HepG2 (cell line): Measurements from ENCODE around the gene BIRC7. TPM values are rescaled to one million over a fixed set of nuclear protein-coding genes. Genes with fewer than 3 reads are reported as not detected.

Experiments
- FOXA3 ChIP-seq: IDR thresholded peaks from 2 replicates; pipeline ENCODE4 v1.6.1; 2016; ENCODE audit warnings: missing genetic modification reagents, missing compliant biosample characterization
- FOXO1 ChIP-seq: sonication (generic); formaldehyde crosslinking; IDR thresholded peaks from 2 replicates; pipeline ENCODE4 v1.4.0; 2020; ENCODE audit warnings: missing genetic modification reagents
- FOXP4 ChIP-seq: sonication (generic); formaldehyde crosslinking; IDR thresholded peaks from 2 replicates; pipeline ENCODE4 v1.4.0; 2020; ENCODE audit warnings: missing genetic modification reagents
- MAZ ChIP-seq, 2 experiments: sonication (generic) in 1 of 2; formaldehyde crosslinking in 1 of 2; IDR thresholded peaks; 2 replicates each; pipeline versions ENCODE4 v1.5.0 to v1.6.1; 2012 to 2020; ENCODE audit warnings: low read depth in 2 of 2, mild to moderate bottlenecking in 2 of 2, borderline replicate concordance in 1 of 2, improper control_type of control experiment in 1 of 2, low read length in 1 of 2, missing genetic modification reagents in 1 of 2, moderate library complexity in 1 of 2
- MED8 ChIP-seq: sonication (generic); formaldehyde crosslinking; IDR thresholded peaks from 2 replicates; pipeline ENCODE4 v1.8.1; 2023; ENCODE audit warnings: mild to moderate bottlenecking, missing genetic modification reagents; ENCODE audit not compliant: insufficient replicate concordance
- MIER2 ChIP-seq: IDR thresholded peaks from 2 replicates; pipeline ENCODE4 v1.6.1; 2016; ENCODE audit warnings: missing biosample characterization, missing genetic modification reagents
- MXD3 ChIP-seq: IDR thresholded peaks from 2 replicates; pipeline ENCODE4 v1.6.1; 2016; ENCODE audit warnings: mild to moderate bottlenecking, missing biosample characterization, missing genetic modification reagents
- MYNN ChIP-seq: sonication (generic); formaldehyde crosslinking; IDR thresholded peaks from 2 replicates; pipeline ENCODE4 v1.4.0; 2020; ENCODE audit warnings: mild to moderate bottlenecking, low read depth, missing genetic modification reagents
- NAIF1 ChIP-seq: sonication (generic); formaldehyde crosslinking; IDR thresholded peaks from 2 replicates; pipeline ENCODE4 v1.5.0; 2020; ENCODE audit warnings: mild to moderate bottlenecking, missing genetic modification reagents, borderline replicate concordance
- STAT5B ChIP-seq: sonication (generic); formaldehyde crosslinking; IDR thresholded peaks from 2 replicates; pipeline ENCODE4 v1.4.0; 2020; ENCODE audit warnings: missing genetic modification reagents
- TAF1 ChIP-seq: sonication (generic); formaldehyde crosslinking; IDR thresholded peaks from 2 replicates; pipeline ENCODE4 v1.4.0; 2020; ENCODE audit warnings: missing genetic modification reagents
- XRCC5 ChIP-seq: fragments of 200-400 bp; formaldehyde crosslinking; optimal IDR thresholded peaks from 2 replicates; pipeline ENCODE3; 2017; ENCODE audit warnings: mild to moderate bottlenecking, low read length
- ZMYM3 ChIP-seq: sonication (generic); formaldehyde crosslinking; IDR thresholded peaks from 2 replicates; pipeline ENCODE4 v1.5.1; 2020; ENCODE audit warnings: mild to moderate bottlenecking, missing genetic modification reagents
- ZNF441 ChIP-seq: sonication (generic); formaldehyde crosslinking; IDR thresholded peaks from 2 replicates; pipeline ENCODE4 v1.7.0; 2021; ENCODE audit warnings: missing genetic modification reagents, borderline replicate concordance
- ZNF550 ChIP-seq: sonication (generic); formaldehyde crosslinking; IDR thresholded peaks from 2 replicates; pipeline ENCODE4 v1.4.0; 2020; ENCODE audit warnings: mild to moderate bottlenecking, missing genetic modification reagents, borderline replicate concordance
- ZNF761 ChIP-seq: sonication (generic); formaldehyde crosslinking; conservative IDR thresholded peaks from 2 replicates; pipeline ENCODE4 v1.4.0; 2020; ENCODE audit warnings: mild to moderate bottlenecking, missing genetic modification reagents
- ZNF776 ChIP-seq: sonication (generic); formaldehyde crosslinking; IDR thresholded peaks from 2 replicates; pipeline ENCODE4 v1.4.0; 2020; ENCODE audit warnings: mild to moderate bottlenecking, missing genetic modification reagents
- polyA plus RNA-seq, 8 experiments: library from polyadenylated mRNA; depleted of rRNA in 3 of 8; stranded (reverse) in 7 of 8; unstranded in 1 of 8; fragments of >200 nt; fragmentation: Illumina TruSeq in 4 of 8; extraction: Trizol in 4 of 8; gene quantifications; 2 replicates each; pipeline versions ENCODE4 v1.2.1 to v1.2.3, GENCODE V29; 2011 to 2016; ENCODE audit warnings: low read depth in 4 of 8, missing spikeins in 1 of 8, mixed read lengths in 1 of 8; ENCODE audit not compliant: insufficient read depth in 1 of 8
- total RNA-seq, 5 experiments: library from RNA; depleted of rRNA; stranded (reverse); fragments of >200 nt; fragmentation: Illumina TruSeq; extraction: Trizol; gene quantifications; 2 replicates each; pipeline ENCODE4 v1.2.3, GENCODE V29; 2016; ENCODE audit warnings: low read depth in 1 of 5
- TF ChIP-seq, protein P1 (sequence below): IDR thresholded peaks from 2 replicates; pipeline ENCODE4 v1.6.1; 2012; ENCODE audit warnings: inconsistent platforms
- TF ChIP-seq, protein P2 (sequence below): IDR thresholded peaks from 2 replicates; pipeline ENCODE4 v1.6.1; 2016; ENCODE audit warnings: mild to moderate bottlenecking
- TF ChIP-seq, protein P3 (sequence below): sonication (generic); formaldehyde crosslinking; IDR thresholded peaks from 2 replicates; pipeline ENCODE4 v1.4.0; 2020; ENCODE audit warnings: missing genetic modification reagents
- TF ChIP-seq, protein P4 (sequence below): sonication (generic); formaldehyde crosslinking; IDR thresholded peaks from 2 replicates; pipeline ENCODE4 v1.5.0; 2020; ENCODE audit warnings: missing genetic modification reagents

BIRC7 gene
- total and polyA plus RNA-seq, 2 of the 13 experiments (the other 11 are each of a cell fraction or from before 2014, with no cell fraction given), result 0.27 to 5.1 TPM

DNA sequence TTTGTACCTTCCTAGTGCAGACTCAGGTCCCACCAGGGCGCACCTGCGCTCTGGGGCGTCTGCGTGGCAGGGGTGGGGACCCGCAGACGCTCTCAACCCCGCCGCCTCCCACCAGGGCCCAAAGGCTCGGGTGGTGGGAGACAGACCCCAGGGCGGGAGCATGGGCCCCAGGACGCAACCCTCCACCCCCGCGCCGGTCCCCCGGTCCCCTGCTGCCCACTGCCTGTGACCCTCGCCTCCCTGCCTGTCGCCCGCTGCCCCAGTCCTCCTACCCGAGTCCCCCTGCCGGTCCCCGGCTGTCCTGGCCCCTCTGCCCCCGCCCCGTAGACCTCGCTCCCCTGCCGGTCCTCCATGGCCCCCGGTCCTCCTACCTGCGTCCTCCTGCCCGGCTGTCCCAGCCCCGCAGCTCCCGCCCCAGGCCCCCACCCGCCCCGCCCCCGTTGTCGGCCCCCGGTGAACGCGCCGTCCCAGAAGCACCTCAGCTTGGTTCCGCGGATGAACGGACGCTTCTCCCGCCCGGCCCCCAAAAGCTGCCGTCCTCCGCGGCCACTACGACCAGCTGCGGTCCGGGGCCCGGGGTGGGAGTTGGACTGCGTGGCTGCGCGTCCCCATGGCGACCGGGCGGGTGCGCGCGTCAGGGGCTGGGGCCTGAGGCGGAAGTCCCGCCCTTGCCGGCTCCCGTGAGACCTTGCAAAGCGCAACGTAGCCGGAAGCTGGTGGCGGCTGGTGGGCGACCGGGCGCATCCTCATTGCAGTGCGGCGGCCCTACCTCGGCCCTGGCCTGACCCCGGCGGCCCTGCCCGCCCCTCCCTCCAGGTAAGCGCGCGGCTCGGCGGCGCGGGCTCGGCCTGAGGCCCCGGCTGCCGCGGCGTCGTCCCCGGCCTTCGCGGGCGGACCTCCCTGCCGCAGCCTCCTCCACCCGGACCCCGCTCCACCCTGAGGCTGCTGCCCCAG is 36.7 kb downstream of the BIRC7 start, which contains the start of gene ARFGAP1 (continued):
- TF ChIP-seq FOXP4 (CRISPR knock-in tag), result peak; percentile 30
- peak; percentile 74; the same call in 1 of the 2 replicates for TF ChIP-seq MXD3
- TF ChIP-seq, protein P1, sequence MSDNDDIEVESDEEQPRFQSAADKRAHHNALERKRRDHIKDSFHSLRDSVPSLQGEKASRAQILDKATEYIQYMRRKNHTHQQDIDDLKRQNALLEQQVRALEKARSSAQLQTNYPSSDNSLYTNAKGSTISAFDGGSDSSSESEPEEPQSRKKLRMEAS, result peak; percentile 89
- TF ChIP-seq ZNF550 (CRISPR knock-in tag), result no peak
- TF ChIP-seq XRCC5, result peak; percentile 86
- peak; percentile 34; the same call in 1 of the 2 replicates for TF ChIP-seq MIER2 (CRISPR knock-in tag)
- TF ChIP-seq, protein P2, sequence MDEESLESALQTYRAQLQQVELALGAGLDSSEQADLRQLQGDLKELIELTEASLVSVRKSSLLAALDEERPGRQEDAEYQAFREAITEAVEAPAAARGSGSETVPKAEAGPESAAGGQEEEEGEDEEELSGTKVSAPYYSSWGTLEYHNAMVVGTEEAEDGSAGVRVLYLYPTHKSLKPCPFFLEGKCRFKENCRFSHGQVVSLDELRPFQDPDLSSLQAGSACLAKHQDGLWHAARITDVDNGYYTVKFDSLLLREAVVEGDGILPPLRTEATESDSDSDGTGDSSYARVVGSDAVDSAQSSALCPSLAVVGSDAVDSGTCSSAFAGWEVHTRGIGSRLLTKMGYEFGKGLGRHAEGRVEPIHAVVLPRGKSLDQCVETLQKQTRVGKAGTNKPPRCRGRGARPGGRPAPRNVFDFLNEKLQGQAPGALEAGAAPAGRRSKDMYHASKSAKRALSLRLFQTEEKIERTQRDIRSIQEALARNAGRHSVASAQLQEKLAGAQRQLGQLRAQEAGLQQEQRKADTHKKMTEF (CRISPR knock-in tag), result peak; percentile 68; the same call in 1 of the 2 replicates
- TF ChIP-seq, protein P3, sequence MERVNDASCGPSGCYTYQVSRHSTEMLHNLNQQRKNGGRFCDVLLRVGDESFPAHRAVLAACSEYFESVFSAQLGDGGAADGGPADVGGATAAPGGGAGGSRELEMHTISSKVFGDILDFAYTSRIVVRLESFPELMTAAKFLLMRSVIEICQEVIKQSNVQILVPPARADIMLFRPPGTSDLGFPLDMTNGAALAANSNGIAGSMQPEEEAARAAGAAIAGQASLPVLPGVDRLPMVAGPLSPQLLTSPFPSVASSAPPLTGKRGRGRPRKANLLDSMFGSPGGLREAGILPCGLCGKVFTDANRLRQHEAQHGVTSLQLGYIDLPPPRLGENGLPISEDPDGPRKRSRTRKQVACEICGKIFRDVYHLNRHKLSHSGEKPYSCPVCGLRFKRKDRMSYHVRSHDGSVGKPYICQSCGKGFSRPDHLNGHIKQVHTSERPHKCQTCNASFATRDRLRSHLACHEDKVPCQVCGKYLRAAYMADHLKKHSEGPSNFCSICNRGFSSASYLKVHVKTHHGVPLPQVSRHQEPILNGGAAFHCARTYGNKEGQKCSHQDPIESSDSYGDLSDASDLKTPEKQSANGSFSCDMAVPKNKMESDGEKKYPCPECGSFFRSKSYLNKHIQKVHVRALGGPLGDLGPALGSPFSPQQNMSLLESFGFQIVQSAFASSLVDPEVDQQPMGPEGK (CRISPR knock-in tag), result peak; percentile 67
- peak; percentile 61; the same call in 1 of the 2 replicates for TF ChIP-seq STAT5B
- TF ChIP-seq MYNN, result 0 out of 2 replicates have a peak, but pooled peaks have one; percentile 72
- TF ChIP-seq ZNF441 (CRISPR knock-in tag), result peak; percentile 75; the same call in 1 of the 2 replicates
- peak; percentile 85 for TF ChIP-seq TAF1
- TF ChIP-seq FOXA3 (CRISPR knock-in tag), result peak; percentile 75
- TF ChIP-seq MAZ (IDR thresholded peaks at IDR 0.05; ENCODE audit: borderline replicate concordance, low read depth, low read length), result peak; percentile 68
- peak; percentile 89 for TF ChIP-seq MAZ (CRISPR knock-in tag; IDR thresholded peaks at IDR 0.05; ENCODE audit: low read depth)
- 0 out of 2 replicates have a peak, but pooled peaks have one; percentile 62 for TF ChIP-seq ZNF761 (CRISPR knock-in tag)
- TF ChIP-seq, protein P4, sequence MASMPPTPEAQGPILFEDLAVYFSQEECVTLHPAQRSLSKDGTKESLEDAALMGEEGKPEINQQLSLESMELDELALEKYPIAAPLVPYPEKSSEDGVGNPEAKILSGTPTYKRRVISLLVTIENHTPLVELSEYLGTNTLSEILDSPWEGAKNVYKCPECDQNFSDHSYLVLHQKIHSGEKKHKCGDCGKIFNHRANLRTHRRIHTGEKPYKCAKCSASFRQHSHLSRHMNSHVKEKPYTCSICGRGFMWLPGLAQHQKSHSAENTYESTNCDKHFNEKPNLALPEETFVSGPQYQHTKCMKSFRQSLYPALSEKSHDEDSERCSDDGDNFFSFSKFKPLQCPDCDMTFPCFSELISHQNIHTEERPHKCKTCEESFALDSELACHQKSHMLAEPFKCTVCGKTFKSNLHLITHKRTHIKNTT (CRISPR knock-in tag), result 0 out of 2 replicates have a peak, but pooled peaks have one; percentile 90
- TF ChIP-seq FOXO1, result peak; percentile 77
- peak; percentile 62; the same call in 1 of the 2 replicates for TF ChIP-seq ZNF776
- TF ChIP-seq NAIF1 (CRISPR knock-in tag), result no peak; the same call in 1 of the 2 replicates
- no peak for TF ChIP-seq MED8 (CRISPR knock-in tag)
- TF ChIP-seq ZMYM3, result no peak
